Measurements from ENCODE around the gene TMPO.
A peak's percentile ranks its signal among the peaks of the same experiment; 100 is the strongest.
"Not testable (repeated sequence)": the region's sequence is repeated elsewhere in the genome, so short reads cannot be mapped to it uniquely, and the experiment has no call there.

The TMPO gene

DNA sequence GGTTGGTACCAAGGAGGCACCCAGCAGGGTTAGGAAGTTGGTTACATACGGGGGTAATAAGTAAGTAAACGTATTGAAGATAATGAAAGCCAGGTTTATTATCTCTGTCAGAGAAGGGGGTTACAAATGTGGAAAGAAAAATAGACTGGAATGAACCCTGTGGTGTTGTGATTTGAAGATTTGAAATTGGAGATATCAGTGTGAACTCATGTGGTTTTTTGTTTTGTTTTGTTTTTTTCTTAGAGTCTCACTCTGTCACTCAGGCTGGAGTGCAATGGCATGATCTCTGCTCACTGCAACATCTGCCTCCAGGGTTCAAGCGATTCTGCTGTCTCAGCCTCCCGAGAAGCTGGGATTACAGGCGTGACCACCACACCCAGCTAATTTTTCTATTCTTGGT, 64.0 kb downstream of the TMPO start:
- DNase-seq (ENCODE audit: low read depth) = no peak

DNA sequence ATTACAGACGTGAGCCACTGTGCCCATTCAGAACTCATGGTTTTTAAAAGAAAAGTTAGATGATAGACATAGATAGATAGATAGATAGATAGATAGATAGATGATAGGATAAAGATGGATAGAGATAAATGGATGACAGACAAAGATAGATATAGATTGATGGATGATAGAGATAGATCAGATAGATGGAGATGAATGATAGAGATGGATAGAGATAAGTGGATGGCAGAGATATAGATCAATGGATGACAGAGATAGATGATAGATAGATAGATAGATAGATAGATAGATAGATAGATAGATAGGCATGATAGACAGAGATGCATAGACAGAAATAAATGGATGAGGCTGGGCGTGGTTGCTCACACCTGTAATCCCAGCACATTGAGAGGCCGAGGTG, 64.4 kb downstream of the TMPO start:
- DNase-seq (ENCODE audit: low read depth) = no peak

DNA sequence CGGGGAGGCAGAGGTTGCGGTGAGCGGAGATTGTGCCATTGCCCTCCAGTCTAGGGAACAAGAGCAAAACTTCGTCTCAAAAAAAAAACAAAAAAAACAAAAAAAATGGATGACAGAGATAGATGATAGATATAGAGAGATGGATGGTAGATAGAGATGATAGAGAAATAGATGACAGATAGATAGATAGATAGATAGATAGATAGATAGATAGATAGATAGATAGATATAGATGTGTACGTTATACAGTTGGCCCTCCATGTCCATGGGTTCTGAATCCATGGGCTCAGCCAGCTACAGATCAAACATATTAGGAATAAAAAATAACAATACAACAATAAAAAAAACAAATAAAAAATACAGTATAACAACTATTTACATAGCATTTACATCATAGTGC, 65.3 kb downstream of the TMPO start:
- no peak for DNase-seq (ENCODE audit: low read depth)

DNA sequence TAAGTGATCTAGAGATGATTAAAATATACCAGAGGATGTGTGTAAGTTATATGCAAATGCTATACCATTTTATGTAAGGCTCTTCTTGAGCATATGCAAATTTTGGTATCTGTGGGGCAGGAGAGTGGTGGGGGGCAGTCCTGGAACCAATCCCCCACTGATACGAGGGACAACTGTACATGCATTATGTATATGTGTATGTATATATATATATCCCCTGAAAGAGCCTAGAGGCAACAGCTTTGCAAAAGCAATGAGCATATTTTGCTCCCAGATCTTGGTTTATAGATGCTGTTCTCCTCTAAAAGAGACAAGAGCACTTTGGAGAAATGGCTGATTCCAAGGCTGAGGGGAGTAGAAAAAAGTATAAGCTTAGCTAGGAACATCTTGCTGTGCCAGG, 65.7 kb downstream of the TMPO start:
- no peak for DNase-seq (ENCODE audit: low read depth)

DNA sequence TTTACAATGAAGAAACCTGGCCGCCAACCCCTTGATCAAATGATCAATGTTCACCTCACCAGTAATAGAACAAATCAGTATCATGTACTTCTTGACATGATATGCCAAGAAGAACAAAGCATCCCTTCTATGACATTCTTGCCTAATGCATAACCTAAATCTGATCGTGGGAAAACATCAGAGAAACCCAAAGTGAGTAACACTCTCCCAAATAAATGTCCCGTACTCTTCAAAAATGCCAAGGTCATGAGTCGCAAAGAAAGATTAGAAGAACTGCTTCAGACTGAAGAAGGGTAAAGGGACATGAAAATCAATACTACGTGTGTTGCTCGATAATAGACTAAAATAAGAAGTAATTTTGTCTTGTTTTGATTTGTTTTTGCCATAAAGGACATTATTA, 66.7 kb downstream of the TMPO start:
- DNase-seq (ENCODE audit: low read depth) = no peak

DNA sequence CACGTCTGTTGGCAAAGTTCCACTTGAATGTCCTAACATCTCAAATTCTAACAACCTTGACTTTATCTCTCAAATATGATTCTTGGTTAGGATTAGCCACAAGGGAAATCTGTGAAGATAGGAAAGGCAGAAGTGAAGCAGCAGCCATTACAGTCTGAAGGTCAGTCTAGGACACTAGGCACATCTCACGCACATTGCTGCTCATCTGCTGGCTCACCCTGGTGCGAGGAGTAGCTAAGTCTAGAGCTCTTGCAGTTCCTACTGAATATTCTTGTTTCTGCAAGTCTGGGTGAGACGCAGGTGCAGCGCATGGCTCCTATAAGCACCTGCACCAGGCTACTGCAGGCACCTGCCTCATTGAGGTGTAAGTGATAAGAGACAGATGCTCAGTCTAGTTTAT, 71.7 kb downstream of the TMPO start:
- DNase-seq (ENCODE audit: low read depth) = no peak

DNA sequence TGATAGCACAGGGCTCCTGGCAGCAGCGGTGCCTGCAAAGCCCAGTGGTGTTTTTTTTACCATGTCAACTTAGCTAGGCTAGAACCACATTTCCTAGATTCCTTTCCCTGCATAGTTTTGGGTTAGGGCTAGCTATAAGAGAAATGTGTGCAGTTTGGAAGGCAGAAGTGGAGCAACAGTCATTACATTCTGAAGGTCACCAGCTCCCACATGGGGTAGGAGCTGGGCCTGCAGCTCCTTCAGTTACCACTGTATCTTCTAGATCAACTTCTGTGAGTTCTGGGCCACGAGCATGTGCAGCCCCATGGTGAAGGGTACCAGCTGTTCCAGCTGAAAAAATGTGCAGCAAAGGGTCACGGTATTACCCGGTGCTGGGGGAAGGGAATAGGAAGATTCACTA, 75.8 kb downstream of the TMPO start:
- DNase-seq (ENCODE audit: low read depth) = no peak

DNA sequence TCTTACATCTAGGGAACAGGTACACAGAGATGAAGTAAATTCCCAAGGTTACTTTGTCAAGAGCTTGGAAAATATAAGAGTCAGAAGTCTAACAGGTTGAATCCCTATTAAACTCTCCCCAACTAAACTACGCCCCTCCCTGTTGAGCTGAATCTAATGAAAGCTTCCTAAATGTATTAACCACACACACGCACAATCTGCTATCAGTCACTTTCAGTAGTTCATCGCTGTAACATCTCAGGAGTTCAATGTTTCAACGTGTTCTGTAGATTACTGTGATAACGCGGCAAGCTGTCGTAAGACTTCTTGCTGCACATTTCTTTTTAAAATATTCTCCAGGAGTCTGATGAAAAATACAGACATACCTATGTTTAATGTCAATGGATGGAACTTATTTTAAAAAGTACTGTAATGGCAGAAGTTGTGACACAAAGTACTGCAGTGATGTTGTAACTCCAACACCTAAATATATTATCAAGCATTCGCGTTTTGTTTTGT, 77.5 kb downstream of the TMPO start:
- no peak for DNase-seq (ENCODE audit: low read depth)

DNA sequence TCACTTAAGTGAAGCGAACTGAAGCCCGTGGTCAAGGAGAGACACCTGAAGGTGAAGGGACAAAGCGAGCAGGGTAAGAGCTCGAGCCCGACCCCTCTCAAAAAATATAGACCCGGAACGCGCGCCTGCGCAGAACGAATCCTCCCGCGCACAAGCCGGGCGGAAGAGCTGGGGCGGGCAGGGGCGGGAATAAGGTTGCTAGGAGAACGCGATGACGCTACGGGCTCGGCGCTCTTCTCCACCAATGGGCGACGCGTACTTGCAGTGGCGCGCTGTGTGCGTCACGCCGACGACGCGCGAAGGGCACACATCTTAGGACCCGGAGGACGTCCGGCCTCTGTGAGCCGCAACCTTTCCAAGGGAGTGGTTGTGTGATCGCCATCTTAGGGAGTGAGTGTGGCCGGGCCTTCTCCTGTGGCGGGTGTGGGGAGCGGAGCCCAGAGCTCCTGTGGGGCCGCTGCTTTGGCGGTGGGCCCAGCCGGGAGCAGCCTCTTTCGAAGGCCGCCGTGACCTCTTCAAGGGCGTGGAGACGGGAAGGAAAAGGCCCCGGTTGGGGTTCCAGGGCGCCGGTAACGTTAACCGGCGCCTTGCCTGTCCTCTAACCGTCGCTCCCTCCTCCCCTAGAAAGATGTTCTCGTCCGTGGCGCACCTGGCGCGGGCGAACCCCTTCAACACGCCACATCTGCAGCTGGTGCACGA, 78.1 kb downstream of the TMPO start, which contains the start of gene SLC25A3:
SLC25A3 (plus strand) TSS at position 336 of the 699 bp plus-strand sequence; CDS start at position 629, 293 bp downstream.
- peak; percentile 95 for DNase-seq (ENCODE audit: low read depth)

DNA sequence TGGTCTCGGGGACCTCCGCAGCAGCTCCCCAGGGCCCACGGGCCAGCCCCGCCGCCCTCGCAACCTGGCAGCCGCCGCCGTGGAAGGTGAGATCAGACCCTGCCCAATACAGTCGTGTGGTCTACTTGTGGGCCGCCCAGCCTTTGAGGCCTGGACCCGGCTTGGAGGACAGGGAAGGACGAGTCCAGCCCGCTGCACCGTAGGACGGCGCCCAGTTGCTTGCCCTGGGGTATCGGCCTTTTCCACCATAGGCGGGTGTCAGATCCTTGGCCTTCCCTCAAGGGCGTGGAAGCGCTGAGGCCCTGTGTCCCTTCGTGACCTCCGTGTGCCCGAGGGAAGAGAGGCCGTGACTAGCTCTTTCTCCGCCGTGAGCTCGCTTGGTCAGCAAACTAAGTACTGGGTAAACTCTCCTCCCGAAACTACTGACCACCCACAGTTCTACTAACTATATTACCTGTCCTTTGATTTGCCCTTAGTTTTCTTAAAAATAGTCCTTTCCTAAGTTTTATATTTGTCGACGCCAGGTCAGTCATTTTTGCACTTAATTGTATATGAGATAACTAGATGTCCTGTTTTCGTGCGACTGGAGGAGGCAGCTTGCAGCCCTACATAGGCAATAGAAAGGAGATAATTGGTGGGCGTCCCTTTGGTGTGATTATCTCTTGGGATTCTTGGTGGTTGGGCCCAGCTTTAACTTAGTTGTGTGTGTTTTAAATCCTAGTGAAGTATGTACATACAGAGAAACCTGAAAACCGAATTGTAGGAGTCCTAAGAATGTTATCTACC, 78.9 kb downstream of the TMPO start:
- DNase-seq (ENCODE audit: low read depth) = no peak

DNA sequence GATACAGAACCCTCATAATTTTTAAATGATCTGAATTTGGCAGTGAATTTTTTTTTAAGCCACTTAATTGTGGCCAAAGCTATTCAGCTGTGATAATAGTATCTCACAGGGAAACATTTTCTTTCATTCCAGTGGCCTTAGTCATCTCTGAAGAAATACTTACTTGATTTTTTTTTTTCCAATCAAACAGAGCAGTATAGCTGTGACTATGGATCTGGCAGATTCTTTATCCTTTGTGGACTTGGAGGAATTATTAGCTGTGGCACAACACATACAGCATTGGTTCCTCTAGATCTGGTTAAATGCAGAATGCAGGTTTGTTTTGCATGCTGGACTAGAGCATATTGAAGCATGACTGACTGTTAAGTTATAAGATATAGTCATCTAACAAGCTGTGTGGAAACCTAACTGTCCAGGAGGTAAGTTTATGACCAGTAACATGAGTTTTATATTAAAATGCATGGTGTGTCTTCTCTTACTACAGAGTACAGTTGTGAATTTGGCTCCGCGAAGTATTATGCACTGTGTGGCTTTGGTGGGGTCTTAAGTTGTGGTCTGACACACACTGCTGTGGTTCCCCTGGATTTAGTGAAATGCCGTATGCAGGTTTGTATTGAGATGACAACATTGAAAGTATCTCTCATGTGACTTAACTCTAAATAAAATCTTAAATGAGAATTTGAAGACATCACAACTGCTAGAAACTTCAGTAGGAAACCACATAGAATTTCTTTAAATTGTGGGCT, 80.0 kb downstream of the TMPO start:
- DNase-seq (ENCODE audit: low read depth) = peak; percentile 31

DNA sequence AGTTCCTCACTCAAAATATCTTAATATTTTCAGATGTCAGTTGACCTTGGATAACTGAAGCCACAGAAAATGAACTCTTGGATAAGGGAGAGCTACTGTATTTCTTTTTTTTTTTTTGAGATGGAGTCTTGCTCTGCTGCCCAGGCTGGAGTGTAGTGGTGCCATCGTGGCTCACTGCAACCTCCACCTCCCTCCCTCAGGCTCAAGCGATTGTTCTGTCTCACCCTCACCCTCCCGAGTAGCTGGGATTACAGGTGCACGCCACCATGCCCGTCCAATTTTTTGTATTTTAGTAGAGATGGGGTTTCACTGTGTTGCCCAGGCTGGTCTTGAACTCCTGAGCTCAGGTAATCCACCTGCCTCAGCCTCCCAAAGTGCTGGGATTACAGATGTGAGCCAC, 81.9 kb downstream of the TMPO start:
- not testable (repeated sequence) for DNase-seq (ENCODE audit: low read depth)

Data from GM04504 (cell line).